RPMI7951 (cell line): ENCODE measurements around the gene LIPE. TPM values are rescaled to one million over a fixed set of nuclear protein-coding genes. Genes with fewer than 3 reads are reported as not detected.
"Not testable (repeated sequence)": the region's sequence is repeated elsewhere in the genome, so short reads cannot be mapped to it uniquely, and the experiment has no call there.

ENCODE experiments used
- DNase-seq: peaks from one replicate; pipeline ENCODE4 v3.0.0-alpha.2; 2012; ENCODE audit warnings: low read depth
- total RNA-seq: library from RNA; depleted of rRNA; stranded (reverse); fragments of >200 nt; shearing (Covaris generic); gene quantifications from 2 replicates; pipeline ENCODE4 v1.2.3, GENCODE V29; 2014

LIPE gene
- total RNA-seq, 1 experiment from 2014 or later, result 13.2 TPM

- DNase-seq, result not testable (repeated sequence)
These were observed 21.1 kb upstream of the LIPE start for GRCh38 chr19:42448306-42448705.

- no peak for DNase-seq
These were observed 18.8 kb upstream of the LIPE start for GRCh38 chr19:42445948-42446347.

GRCh38 chr19:42443944-42444398 lies 16.8 kb upstream of the LIPE start:
- no peak for DNase-seq

- no peak for DNase-seq
These were observed 15.6 kb upstream of the LIPE start, which contains the start of gene CXCL17 for GRCh38 chr19:42442833-42443232. CXCL17 (minus strand) TSS chr19:42442946; CDS start chr19:42442832, 114 bp downstream.

GRCh38 chr19:42441049-42441445 lies 13.9 kb upstream of the LIPE start:
- DNase-seq, result no peak

GRCh38 chr19:42440357-42441048 lies 13.3 kb upstream of the LIPE start:
- DNase-seq, result peak; percentile 61

- peak; percentile 20 for DNase-seq
These were observed 8.8 kb upstream of the LIPE start for GRCh38 chr19:42436006-42436405.

GRCh38 chr19:42435316-42435715 lies 8.1 kb upstream of the LIPE start:
- no peak for DNase-seq

GRCh38 chr19:42433503-42434260 lies 6.5 kb upstream of the LIPE start:
- DNase-seq, result peak; percentile 70

GRCh38 chr19:42431486-42431885 lies 4.3 kb upstream of the LIPE start:
- DNase-seq, result no peak

- no peak for DNase-seq
These were observed 1.5 kb upstream of the LIPE start for GRCh38 chr19:42428676-42429075.

GRCh38 chr19:42426643-42427042 lies 545 bp downstream of the LIPE start:
- no peak for DNase-seq

- DNase-seq, result no peak
These were observed 2.5 kb downstream of the LIPE start for GRCh38 chr19:42424712-42425131.

GRCh38 chr19:42424345-42424707 lies 2.9 kb downstream of the LIPE start:
- DNase-seq, result no peak

- DNase-seq, result peak; percentile 93
These were observed 3.5 kb downstream of the LIPE start for GRCh38 chr19:42423462-42424344.

GRCh38 chr19:42422901-42423461 lies 4.2 kb downstream of the LIPE start:
- no peak for DNase-seq

- no peak for DNase-seq
These were observed 4.9 kb downstream of the LIPE start for GRCh38 chr19:42422092-42422900.

GRCh38 chr19:42421591-42422031 lies 5.6 kb downstream of the LIPE start:
- DNase-seq, result peak; percentile 85

- DNase-seq, result no peak
These were observed 6.1 kb downstream of the LIPE start for GRCh38 chr19:42421101-42421500.

GRCh38 chr19:42420055-42420544 lies 7.1 kb downstream of the LIPE start:
- peak; percentile 43 for DNase-seq

GRCh38 chr19:42419309-42419708 lies 7.9 kb downstream of the LIPE start:
- DNase-seq, result no peak
